ENCODE data around the gene MTM1.

- no peak for TF ChIP-seq CTCF (conservative IDR thresholded peaks at IDR 0.05; ENCODE audit: low read length)
- TF ChIP-seq EZH2phosphoT487 (IDR thresholded peaks at IDR 0.05; ENCODE audit: borderline replicate concordance), result no peak
Measured at GRCh38 chrX:150527108-150527507, 41.3 kb upstream of the MTM1 start.
